Panc1 (cell line): ENCODE data around the gene IFNLR1.

Experiments
- POLR2AphosphoS5 ChIP-seq: IDR thresholded peaks from 2 replicates; pipeline ENCODE4 v1.6.1; 2012; ENCODE audit warnings: mild to moderate bottlenecking, low read depth, low read length, moderate library complexity
- TCF7L2 ChIP-seq: IDR thresholded peaks from 2 replicates; pipeline ENCODE4 v1.6.1; 2011; ENCODE audit warnings: mild to moderate bottlenecking, low read depth, low read length, inconsistent platforms
- TF ChIP-seq, protein P1 (sequence below): fragments of 450-650 bp; IDR thresholded peaks from 2 replicates; pipeline ENCODE4 v1.5.1; 2017; ENCODE audit warnings: mild to moderate bottlenecking

DNA sequence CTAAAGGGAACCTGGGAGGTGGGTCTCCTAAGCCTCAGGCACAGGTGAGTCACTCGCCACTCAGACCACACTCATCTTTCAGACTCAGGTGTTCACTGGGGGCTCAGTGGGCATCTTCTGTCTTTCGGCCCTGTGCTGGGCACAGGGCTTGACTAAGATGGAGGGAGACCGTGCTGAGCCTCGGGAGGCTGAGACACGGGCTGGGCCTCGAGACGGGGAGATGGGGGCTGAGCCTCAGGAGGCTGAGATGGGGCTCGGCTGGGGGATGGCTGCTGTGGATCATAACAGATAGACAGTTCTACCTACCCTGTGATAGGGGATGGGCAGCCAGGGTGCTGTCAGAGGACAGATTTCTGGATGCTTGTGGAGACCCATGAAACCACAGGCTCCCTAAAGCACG, 15.5 kb upstream of the IFNLR1 start:
- TF ChIP-seq, protein P1, sequence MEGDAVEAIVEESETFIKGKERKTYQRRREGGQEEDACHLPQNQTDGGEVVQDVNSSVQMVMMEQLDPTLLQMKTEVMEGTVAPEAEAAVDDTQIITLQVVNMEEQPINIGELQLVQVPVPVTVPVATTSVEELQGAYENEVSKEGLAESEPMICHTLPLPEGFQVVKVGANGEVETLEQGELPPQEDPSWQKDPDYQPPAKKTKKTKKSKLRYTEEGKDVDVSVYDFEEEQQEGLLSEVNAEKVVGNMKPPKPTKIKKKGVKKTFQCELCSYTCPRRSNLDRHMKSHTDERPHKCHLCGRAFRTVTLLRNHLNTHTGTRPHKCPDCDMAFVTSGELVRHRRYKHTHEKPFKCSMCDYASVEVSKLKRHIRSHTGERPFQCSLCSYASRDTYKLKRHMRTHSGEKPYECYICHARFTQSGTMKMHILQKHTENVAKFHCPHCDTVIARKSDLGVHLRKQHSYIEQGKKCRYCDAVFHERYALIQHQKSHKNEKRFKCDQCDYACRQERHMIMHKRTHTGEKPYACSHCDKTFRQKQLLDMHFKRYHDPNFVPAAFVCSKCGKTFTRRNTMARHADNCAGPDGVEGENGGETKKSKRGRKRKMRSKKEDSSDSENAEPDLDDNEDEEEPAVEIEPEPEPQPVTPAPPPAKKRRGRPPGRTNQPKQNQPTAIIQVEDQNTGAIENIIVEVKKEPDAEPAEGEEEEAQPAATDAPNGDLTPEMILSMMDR, result no peak
- no peak for TF ChIP-seq POLR2AphosphoS5
- TF ChIP-seq TCF7L2, result no peak
